SK-N-SH (cell line): ENCODE results near the gene OR10G3. TPM values are rescaled to one million over a fixed set of nuclear protein-coding genes. Genes with fewer than 3 reads are reported as not detected.

Source experiments
- CTCF ChIA-PET: fragments of 300-600, 350-600 bp; formaldehyde crosslinking; extraction: SDS; loops from one replicate; lab custom pipeline; 2021; lab: Yijun Ruan, JAX
- POLR2A ChIA-PET: fragments of 350-600 bp; sonication (Branson Sonifier 250); formaldehyde crosslinking; extraction: SDS; loops from one replicate; lab custom pipeline; 2020; ENCODE audit warnings: antibody characterized with exemption, inconsistent platforms; lab: Yijun Ruan, JAX
- DNase-seq: peaks from one replicate; pipeline ENCODE4 v3.0.0; 2012
- H2AFZ ChIP-seq: fragments of 200-600 bp; sonication (generic); 2 replicates; pipeline ENCODE4 v1.8.1; 2016; ENCODE audit warnings: antibody characterized with exemption, mild to moderate bottlenecking, low read depth
- H3F3A ChIP-seq: fragments of 200-600 bp; sonication (generic); replicated peaks from 2 replicates; pipeline ENCODE3; 2016; ENCODE audit warnings: antibody characterized with exemption, mild to moderate bottlenecking; ENCODE audit not compliant: insufficient read depth
- H3K27ac ChIP-seq, 2 experiments: fragments of 200-500 bp in 1 of 2; fragments of 200-600 bp in 1 of 2; sonication (Bioruptor generic) in 1 of 2; sonication (generic), shearing (Covaris generic) in 1 of 2; 2 replicates each; pipeline versions ENCODE4 v1.5.1 to v1.6.1; 2014 to 2016; ENCODE audit warnings: low read depth in 2 of 2, inconsistent platforms in 1 of 2, low read length in 1 of 2, mild to moderate bottlenecking in 1 of 2, mixed read lengths in 1 of 2
- H3K27me3 ChIP-seq: fragments of 200-600 bp; sonication (generic), shearing (Covaris generic); 2 replicates; pipeline ENCODE4 v1.6.1; 2016; ENCODE audit warnings: mixed run types; ENCODE audit not compliant: insufficient read depth
- H3K36me3 ChIP-seq, 2 experiments: fragments of 200-500 bp in 1 of 2; fragments of 200-600 bp in 1 of 2; sonication (Bioruptor generic) in 1 of 2; sonication (generic) in 1 of 2; replicated peaks in 1 of 2; 2 replicates each; pipeline versions ENCODE3 to v1.5.1; 2014 to 2016; ENCODE audit warnings: low read length in 1 of 2, mild to moderate bottlenecking in 1 of 2; ENCODE audit not compliant: insufficient read depth in 2 of 2, control insufficient read depth in 1 of 2
- H3K4me1 ChIP-seq, 2 experiments: fragments of 200-500 bp in 1 of 2; fragments of 200-600 bp in 1 of 2; sonication (Bioruptor generic) in 1 of 2; sonication (generic), shearing (Covaris generic) in 1 of 2; 2 replicates each; pipeline versions ENCODE4 v1.5.1 to v1.6.1; 2014 to 2016; ENCODE audit warnings: low read depth in 1 of 2, low read length in 1 of 2, mixed run types in 1 of 2; ENCODE audit not compliant: insufficient read depth in 2 of 2, control insufficient read depth in 1 of 2
- H3K4me2 ChIP-seq: fragments of 200-600 bp; sonication (generic), shearing (Covaris generic); 2 replicates; pipeline ENCODE4 v1.6.1; 2017; ENCODE audit warnings: mixed run types
- H3K4me3 ChIP-seq, 2 experiments: fragments of 200-500 bp in 1 of 2; fragments of 200-600 bp in 1 of 2; sonication (Bioruptor generic) in 1 of 2; sonication (generic), shearing (Covaris generic) in 1 of 2; 2 replicates each; pipeline versions ENCODE4 v1.5.1 to v1.8.1; 2014 to 2016; ENCODE audit warnings: low read depth in 2 of 2, inconsistent platforms in 1 of 2, low read length in 1 of 2, mild to moderate bottlenecking in 1 of 2, mixed read lengths in 1 of 2, moderate library complexity in 1 of 2
- H3K79me2 ChIP-seq: fragments of 200-600 bp; sonication (generic); 2 replicates; pipeline ENCODE4 v1.8.1; 2017; ENCODE audit warnings: mild to moderate bottlenecking; ENCODE audit not compliant: insufficient read depth
- H3K9ac ChIP-seq: fragments of 200-600 bp; sonication (generic); 2 replicates; pipeline ENCODE4 v1.6.1; 2017; ENCODE audit warnings: mixed run types
- H3K9me2 ChIP-seq: fragments of 200-600 bp; sonication (generic); 2 replicates; pipeline ENCODE4 v1.6.1; 2017; ENCODE audit warnings: mixed run types
- H3K9me3 ChIP-seq: fragments of 200-600 bp; sonication (generic); 2 replicates; pipeline ENCODE4 v1.6.1; 2017; ENCODE audit warnings: mixed run types, mild to moderate bottlenecking, moderate library complexity
- H4K20me1 ChIP-seq: fragments of 200-600 bp; sonication (generic); 2 replicates; pipeline ENCODE4 v1.6.1; 2017; ENCODE audit warnings: mild to moderate bottlenecking, mixed run types; ENCODE audit not compliant: insufficient read depth
- EZH2phosphoT487 ChIP-seq: fragments of 200-600 bp; sonication (generic); IDR thresholded peaks from 2 replicates; pipeline ENCODE4 v1.6.1; 2017; ENCODE audit warnings: low read depth, mixed run types, mild to moderate bottlenecking, antibody characterized with exemption, moderate library complexity, borderline replicate concordance
- FOXM1 ChIP-seq: IDR thresholded peaks from 2 replicates; pipeline ENCODE4 v1.4.0; 2012; ENCODE audit warnings: low read depth, mild to moderate bottlenecking
- IRF3 ChIP-seq: fragments of 150-350 bp; IDR thresholded peaks from 2 replicates; pipeline ENCODE4 v1.6.1; 2016; ENCODE audit warnings: mild to moderate bottlenecking, low read depth, low read length
- JUND ChIP-seq: IDR thresholded peaks from 2 replicates; pipeline ENCODE4 v1.4.0; 2012
- MEF2A ChIP-seq: IDR thresholded peaks from 2 replicates; pipeline ENCODE4 v1.4.0; 2012; ENCODE audit warnings: low read depth, borderline replicate concordance
- NRF1 ChIP-seq: IDR thresholded peaks from 2 replicates; pipeline ENCODE4 v1.6.1; 2012; ENCODE audit warnings: low read depth, mild to moderate bottlenecking, low read length
- PBX3 ChIP-seq: IDR thresholded peaks from 2 replicates; pipeline ENCODE4; 2012
- REST ChIP-seq: IDR thresholded peaks from 2 replicates; pipeline ENCODE4 v1.6.1; 2012; ENCODE audit warnings: mild to moderate bottlenecking, low read depth, low read length, moderate library complexity
- TCF12 ChIP-seq: IDR thresholded peaks from 2 replicates; pipeline ENCODE4 v1.4.0; 2012
- TEAD4 ChIP-seq: IDR thresholded peaks from 2 replicates; pipeline ENCODE4 v1.4.0; 2012; ENCODE audit warnings: mild to moderate bottlenecking, borderline replicate concordance; ENCODE audit not compliant: insufficient read depth
- USF1 ChIP-seq: IDR thresholded peaks from 2 replicates; pipeline ENCODE4 v1.4.0; 2012; ENCODE audit warnings: low read depth, borderline replicate concordance
- YY1 ChIP-seq: IDR thresholded peaks from 2 replicates; pipeline ENCODE4 v1.4.0; 2012; ENCODE audit warnings: low read depth, mild to moderate bottlenecking
- WGBS: methylation state at CpG from one replicate; pipeline ENCODE4 v1.1.6; 2017; ENCODE audit warnings: low lambda C conversion rate; 5-methylcytosine and 5-hydroxymethylcytosine counted together
- polyA plus RNA-seq, 3 experiments: library from polyadenylated mRNA; depleted of rRNA; stranded (reverse); fragments of >200 nt; gene quantifications; 2 replicates each; pipeline ENCODE4 v1.2.3, GENCODE V29; 2012

The OR10G3 gene
- polyA plus RNA-seq (2012; rRNA removed), result not detected in 2 replicates
- polyA plus RNA-seq (2012; cell fraction: cytosol; rRNA removed), result not detected in 2 replicates
- polyA plus RNA-seq (2012; cell fraction: nucleus; rRNA removed), result not detected in 2 replicates

GRCh38 chr14:21579976-21580375 is at the start of gene OR10G3:
OR10G3 (minus strand) TSS chr14:21580076; CDS start chr14:21570744, 9,332 bp downstream.
- CTCF ChIA-PET, result no interaction called here
- H3K27ac ChIP-seq, result no peak within 1 kb of the TSS
- H3K9me3 ChIP-seq, result no peaks in the 10 kb centered on the region
- H3K9ac ChIP-seq, result no peak within 1 kb of the TSS
- H4K20me1 ChIP-seq, result no peaks in the 10 kb centered on the region
- POLR2A ChIA-PET, result no interaction called here
- no peaks in the 10 kb centered on the region for H3F3A ChIP-seq
- no peak for TF ChIP-seq USF1
- no peak for TF ChIP-seq REST
- no peak for TF ChIP-seq TCF12
- TF ChIP-seq NRF1, result no peak
- TF ChIP-seq PBX3, result no peak
- TF ChIP-seq FOXM1, result no peak
- TF ChIP-seq YY1, result no peak
- no peak for TF ChIP-seq JUND
- no peak for TF ChIP-seq MEF2A
- TF ChIP-seq TEAD4, result no peak
- no peak for TF ChIP-seq EZH2phosphoT487
- no peak for TF ChIP-seq IRF3
- H3K4me1 ChIP-seq, result no peaks in the 10 kb centered on the region
- no peaks in the 10 kb centered on the region for H3K36me3 ChIP-seq
- H3K79me2 ChIP-seq, result no peaks in the 10 kb centered on the region
- no peak within 1 kb of the TSS for H3K4me3 ChIP-seq
- DNase-seq, result no peak
- no peaks in the 10 kb centered on the region for H3K9me2 ChIP-seq
- 3% methylated on average over 2 of the region's 2 CpGs for WGBS
- no peak within 1 kb of the TSS for H2AFZ ChIP-seq
- no peak within 1 kb of the TSS for H3K4me2 ChIP-seq
- H3K27me3 ChIP-seq, result peaks cover 38% of the 10 kb centered on the region; the same call in 1 of the 2 replicates
